Stimulated activated CD8-positive, alpha-beta memory T cell treated with anti-CD3 and anti-CD28 coated beads, Interleukin-7, amount 100 ng/mL, for 1 hour (primary cell): ENCODE measurements around the gene SPRR1B.
"Not testable (repeated sequence)": the region's sequence is repeated elsewhere in the genome, so short reads cannot be mapped to it uniquely, and the experiment has no call there.

ENCODE experiments used
- DNase-seq, 2 donors: peaks; one replicate each; pipeline ENCODE4 v3.0.0-alpha.2; 2020; ENCODE audit warnings: low read depth in 2 of 2

The SPRR1B gene

DNA sequence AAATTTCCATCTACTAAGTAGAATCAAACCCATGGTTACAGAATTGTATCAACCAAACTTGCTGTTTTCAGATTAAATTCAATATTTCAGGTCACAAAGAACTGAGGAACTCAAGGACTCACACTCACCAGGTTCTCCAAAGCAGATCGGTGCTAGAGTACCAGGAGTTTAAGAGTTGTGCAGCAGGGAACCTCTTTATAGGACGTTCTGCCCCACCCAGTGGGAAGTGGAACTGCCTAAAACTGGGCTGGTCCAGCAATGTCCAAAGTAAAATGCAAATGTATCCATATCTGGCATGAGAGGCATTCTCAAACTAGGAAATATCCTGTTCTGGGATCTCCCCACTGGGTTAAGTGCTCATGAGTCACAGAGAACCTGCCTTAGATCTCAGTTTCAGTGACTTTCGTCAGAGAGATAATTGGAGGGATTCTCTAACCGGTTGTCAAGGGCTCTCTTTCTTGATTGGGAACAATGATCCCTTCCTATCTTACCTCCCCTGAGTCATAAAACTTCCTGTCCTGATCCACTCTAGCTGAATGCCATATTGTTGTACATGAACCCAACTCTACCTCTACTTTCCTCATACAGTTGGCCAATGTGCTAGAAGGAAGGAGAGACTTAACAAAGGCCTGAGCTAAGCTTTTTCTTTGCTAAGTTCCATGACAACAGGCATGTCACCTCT, 10.1 kb downstream of the SPRR1B start, which contains the start of gene SPRR2D:
Gene SPRR2D, minus strand, starts transcription at position 171 of the 682 bp plus-strand sequence. CDS start 774 bp downstream, outside the sequence.
- no peak for DNase-seq

DNA sequence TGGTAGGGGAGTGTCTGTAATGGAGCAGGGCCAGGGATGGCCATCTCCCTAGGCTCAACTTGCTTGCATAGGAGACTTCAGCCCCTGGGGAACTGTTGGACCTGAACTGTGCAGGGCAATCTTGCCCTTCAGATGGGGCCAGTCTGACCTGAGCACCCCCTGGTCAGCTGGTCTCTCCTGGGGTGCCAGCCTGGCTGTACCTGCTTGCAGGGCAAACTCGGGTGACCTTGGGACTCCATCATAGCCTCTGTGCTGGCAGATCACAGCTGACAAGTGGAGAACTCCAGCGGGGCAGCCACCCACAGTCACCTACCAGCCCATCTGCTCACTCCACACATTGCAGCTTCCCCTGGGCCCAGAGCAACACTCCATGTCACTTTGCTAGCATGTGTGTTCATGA, 18.2 kb downstream of the SPRR1B start:
- no peak for DNase-seq

DNA sequence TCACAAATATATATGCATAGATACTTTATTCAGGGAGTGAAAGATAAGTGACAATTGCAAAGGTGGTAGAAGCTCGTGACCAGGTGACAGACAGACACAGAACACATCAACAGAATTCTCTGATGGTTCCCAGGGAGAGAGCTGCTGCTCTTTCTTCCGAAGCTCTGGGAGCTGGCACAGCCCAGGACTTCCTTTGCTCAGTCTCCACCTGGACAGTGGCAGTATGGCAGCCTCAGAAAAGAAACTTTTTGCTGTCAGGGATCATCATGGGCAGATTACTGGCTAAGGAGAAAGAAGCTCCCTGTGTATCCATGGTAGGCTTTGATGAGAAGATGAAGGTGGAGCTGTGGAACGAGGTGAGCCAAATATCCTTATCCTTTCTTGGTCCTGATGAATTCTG, 25.1 kb downstream of the SPRR1B start:
- DNase-seq = not testable (repeated sequence)

DNA sequence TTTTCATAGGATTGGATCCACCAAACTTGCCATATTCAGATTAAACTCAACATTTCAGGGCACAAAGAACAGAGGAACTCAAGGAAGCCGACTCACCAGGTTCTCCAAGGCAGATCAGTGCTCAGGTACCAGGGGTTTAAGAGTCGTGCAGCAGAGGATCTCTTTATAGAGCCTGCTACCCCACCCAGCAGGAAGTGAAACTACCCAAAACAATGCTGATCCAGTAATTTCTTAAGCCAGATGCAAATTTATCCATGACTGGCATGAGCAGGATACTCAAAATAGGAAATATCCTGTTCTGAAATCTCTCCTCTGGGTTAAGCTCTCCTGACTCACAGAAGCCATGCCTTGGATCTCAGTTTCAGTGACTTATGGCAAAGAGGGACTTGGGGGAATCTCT, 26.4 kb downstream of the SPRR1B start, which contains the start of gene SPRR2A:
Gene SPRR2A, minus strand, starts transcription at position 138 of the 400 bp plus-strand sequence. CDS start 777 bp downstream, outside the sequence.
- DNase-seq = no peak

DNA sequence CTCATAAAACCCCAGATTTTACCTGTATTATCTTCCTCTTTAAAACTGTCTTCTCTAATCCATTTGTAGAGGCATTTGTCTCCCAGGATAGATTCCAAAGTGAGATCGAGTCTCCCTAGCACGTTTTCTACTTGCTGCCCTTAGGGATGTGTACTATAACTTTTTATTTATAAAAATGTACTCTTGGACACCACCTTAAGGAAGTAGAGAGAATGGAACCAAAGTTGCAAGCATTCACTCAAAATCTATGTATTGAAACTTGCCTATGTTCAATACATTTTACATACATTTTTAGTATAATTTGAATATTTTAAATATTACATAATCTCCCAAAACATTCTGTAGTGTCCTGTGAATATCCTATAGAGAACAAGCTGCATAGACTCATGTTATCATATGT, 27.2 kb downstream of the SPRR1B start:
- DNase-seq = no peak

DNA sequence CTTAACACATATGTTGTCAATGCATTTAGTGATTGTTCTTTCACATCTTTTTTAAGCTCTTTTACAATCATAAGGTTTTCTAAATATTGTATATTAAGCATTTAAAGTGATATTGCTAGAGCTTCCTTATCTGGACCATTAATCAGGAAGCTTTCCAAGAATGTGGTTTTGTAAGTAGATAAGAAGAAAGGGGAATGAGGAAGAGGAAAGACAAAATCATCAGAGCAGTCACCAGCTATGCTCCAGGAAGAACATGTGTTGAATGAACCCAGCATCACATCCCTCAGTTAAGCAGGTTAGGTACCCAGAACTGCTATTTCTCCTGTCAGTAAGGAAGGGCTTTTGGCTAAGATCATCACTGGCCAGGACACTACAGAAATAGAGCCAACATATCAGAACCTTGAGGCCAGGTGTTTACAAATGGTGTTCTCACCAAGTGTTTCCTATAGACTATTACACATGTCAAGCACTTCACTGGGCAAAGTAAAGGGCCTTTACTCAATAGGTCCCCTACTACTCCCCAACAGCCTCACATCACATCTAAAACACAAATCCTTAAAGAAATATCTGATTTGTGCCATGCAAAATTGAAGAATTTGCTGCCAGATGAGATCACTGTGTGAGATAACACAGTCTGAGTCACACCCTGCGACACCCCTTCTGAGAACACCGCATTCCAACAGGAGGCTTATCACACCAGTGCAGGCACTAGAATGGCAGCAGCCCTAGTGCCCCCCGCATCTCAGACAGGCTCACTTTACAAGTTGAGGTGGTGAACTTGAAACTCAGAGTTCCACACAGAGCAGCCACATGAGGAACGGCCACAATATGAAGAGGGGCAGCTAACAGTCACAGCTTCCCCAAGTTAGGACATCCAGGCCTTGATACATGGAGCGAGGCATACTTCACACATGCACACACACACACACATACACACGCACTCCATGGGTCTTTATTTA, 28.1 kb downstream of the SPRR1B start:
- no peak for DNase-seq

DNA sequence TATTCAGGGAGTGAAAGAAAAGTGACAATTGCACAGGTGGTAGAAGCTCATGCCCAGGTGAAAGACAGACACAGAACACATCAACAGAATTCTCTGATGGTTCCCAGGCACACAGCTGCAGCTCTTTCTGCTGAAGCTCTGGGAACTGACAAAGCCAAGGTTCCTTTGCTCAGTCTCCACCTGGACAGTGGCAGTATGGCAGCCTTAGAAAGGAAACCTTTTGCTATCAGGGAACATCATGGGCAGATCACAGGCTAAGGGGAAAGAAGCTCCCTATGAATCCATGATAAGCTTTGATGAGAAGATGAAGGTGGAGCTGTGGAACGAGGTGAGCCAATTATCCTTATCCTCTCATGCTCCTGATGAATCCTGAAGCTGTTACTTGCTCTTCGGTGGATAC, 39.2 kb downstream of the SPRR1B start:
- DNase-seq = no peak

DNA sequence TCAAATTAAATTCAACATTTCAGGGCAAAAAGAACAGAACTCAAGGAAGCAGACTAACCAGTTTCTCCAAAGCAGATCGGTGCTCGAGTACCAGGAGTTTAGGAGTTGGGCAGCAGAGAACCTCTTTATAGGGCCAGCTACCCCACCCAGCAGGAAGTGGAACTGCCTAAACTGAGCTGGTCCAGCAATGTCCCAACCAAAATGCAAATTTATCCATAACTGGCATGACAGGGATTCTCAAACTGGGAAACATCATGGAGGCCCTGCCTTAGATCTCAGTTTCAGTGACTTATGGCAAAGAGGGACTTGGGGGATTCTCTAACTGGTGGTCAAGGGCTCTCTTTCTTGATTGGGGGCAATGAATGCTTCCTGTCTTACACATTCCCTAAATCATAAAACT, 40.5 kb downstream of the SPRR1B start, which contains the start of gene SPRR2B:
Gene SPRR2B, minus strand, starts transcription at position 101 of the 400 bp plus-strand sequence. CDS start 772 bp downstream, outside the sequence.
- no peak for DNase-seq

DNA sequence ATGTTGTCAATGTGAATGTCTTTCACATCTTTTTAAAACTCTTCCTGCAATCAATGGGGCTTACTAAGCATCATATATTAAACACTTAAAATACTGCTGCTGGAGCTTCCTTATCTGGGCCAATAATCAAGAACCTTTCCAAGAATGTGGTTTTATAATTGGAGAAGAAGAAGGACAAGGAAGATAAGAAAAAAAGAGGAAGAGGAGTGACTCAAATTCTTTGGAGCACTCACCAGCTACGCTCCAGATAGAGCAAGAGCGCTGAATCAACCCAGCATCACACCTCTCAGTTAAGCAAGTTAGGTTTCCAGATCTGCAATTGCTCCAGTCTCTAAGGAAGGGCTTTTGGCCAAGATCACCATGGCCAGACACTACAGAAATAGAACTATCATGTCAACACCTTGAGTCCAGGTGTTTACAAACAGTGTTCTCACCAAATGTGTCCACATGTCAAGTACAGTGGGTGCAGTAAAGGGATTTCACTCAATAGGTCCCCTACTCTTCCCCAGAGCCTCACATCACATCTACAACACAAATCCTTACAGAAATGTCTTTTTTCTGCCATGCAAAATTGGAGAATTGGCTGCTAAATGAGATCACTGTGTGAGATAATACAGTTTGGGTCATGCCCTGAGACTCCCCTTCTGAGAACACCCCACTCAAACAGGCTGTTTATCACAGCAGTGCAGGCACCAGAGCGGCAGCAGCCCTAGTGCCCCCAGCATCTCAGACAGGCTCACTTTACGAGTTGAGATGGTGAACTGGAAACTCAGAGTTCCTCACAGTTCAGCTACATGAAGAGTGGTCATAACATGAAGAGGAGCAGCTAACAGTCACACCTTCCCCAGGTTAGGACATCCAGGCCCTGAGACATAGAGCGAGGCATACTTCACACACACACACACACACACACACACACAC, 42.1 kb downstream of the SPRR1B start:
- no peak for DNase-seq

DNA sequence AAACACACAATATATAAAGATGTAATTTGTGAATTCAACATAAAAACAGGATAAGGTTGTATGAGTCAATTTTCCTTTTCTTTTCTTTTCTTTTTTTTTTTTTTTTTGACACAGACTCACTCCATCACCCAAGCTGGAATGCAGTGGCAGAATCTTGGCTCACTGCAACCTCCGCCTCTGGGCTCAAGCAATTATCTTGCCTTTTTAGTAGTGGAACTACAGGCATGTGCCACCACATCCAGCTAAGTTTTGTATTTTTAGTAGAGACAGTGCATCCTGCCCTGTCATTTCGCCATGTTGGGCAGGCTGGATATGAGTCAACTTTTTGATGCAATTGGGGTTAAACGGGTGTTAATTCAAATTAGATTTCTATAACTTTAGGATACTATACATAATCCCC, 50.7 kb downstream of the SPRR1B start:
- no peak for DNase-seq
